Measurements from ENCODE around the gene ERBIN. TPM values are rescaled to one million over a fixed set of nuclear protein-coding genes. Genes with fewer than 3 reads are reported as not detected.
"Not testable (repeated sequence)": the region's sequence is repeated elsewhere in the genome, so short reads cannot be mapped to it uniquely, and the experiment has no call there.

The ERBIN gene
- total and polyA plus RNA-seq, 4 experiments from 2014 or later: 30.6 to 98.7 (median 72.2) TPM

DNA sequence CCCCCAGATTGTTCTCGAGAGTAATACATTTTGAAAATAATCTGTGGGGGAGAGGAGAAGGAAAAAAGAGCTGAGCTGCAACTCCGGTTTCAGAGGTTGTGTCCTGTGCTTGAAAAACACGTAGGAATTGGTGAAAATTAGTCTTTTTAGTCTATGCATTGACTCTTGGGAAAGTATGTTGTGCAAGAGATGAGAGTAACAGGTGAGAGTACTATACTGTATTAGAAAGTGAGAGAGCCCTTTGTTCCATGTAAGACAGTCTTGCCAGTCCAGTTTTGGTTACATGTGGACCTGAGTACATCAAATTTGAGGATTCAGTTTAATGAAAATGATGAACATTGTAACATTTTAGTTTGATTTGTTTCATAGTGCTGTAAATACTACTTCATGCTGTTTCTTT is 27.8 kb downstream of the ERBIN start:
- H3K36me3 Mint-ChIP-seq: peaks cover 12 to 20% of the 10 kb centered on the region in 2 donors

GRCh38 chr5:65955746-65956145 is 29.4 kb downstream of the ERBIN start:
- Mint-ChIP-seq H3K4me3 (peak overlapping the region in 2 of 8 donors; percentile 3 to 48), H3K36me3 (peaks cover 10 to 26% of the 10 kb centered on the region in 2 donors), H3K27ac (peak overlapping the region in 5 of 7 donors; percentile 2 to 49 (median 29)), H3K9me3 (no peaks in the 10 kb centered on the region), H3K4me1 (peaks cover 21 to 69% (median 57%) of the 10 kb centered on the region in 4 donors), H3K27me3 (no peaks in the 10 kb centered on the region)
- ChIA-PET CTCF (ENCODE audit: partially characterized antibody) (interaction anchor here (1.4 kb wide), 1 partner anchor 10 kb away, joined by 3 read pairs; no protein-coding TSS in a partner anchor), POLR2A (ENCODE audit: partially characterized antibody) (no interaction called here)
- Histone ChIP-seq H3K4me3 (ENCODE audit: low read length in 2 of 2) (no peak overlapping the region), H3K27ac (ENCODE audit: low read depth, low read length) (no peak overlapping the region), H3K36me3 (ENCODE audit: insufficient read depth, low read length) (no peaks in the 10 kb centered on the region), H3K4me1 (ENCODE audit: insufficient read depth, low read length) (peaks cover 46% of the 10 kb centered on the region), H3K27me3 (ENCODE audit: insufficient read depth, low read length) (no peaks in the 10 kb centered on the region), H3K9me3 (ENCODE audit: control insufficient read depth in 1 of 2, low read length in 2 of 2) (no peaks in the 10 kb centered on the region)
- DNase-seq: no peak
- intact Hi-C loops (cut with micrococcal nuclease): no loop called here

More for the DNA sequence above, 27.8 kb downstream of the ERBIN start:
- Histone ChIP-seq H3K27me3 (ENCODE audit: insufficient read depth, low read length) (no peaks in the 10 kb centered on the region), H3K36me3 (ENCODE audit: insufficient read depth, low read length) (no peaks in the 10 kb centered on the region), H3K4me3 (ENCODE audit: low read length in 2 of 2) (no peak overlapping the region), H3K27ac (ENCODE audit: low read depth, low read length) (no peak overlapping the region), H3K4me1 (ENCODE audit: insufficient read depth, low read length) (peaks cover 50% of the 10 kb centered on the region), H3K9me3 (ENCODE audit: control insufficient read depth in 1 of 2, low read length in 2 of 2) (no peaks in the 10 kb centered on the region)
- Mint-ChIP-seq H3K4me1 (peaks cover 20 to 67% (median 51%) of the 10 kb centered on the region in 4 donors), H3K4me3 (peak overlapping the region in 3 of 8 donors; percentile 7 to 42 (median 11)), H3K27me3 (peaks cover 0 to 1% of the 10 kb centered on the region in 2 donors), H3K9me3 (no peaks in the 10 kb centered on the region), H3K27ac (peak overlapping the region in 1 of 7 donors; percentile 74)
- no peak for DNase-seq
- POLR2A ChIA-PET (ENCODE audit: partially characterized antibody): interaction anchor here (0.6 kb wide), 1 partner anchor 12 kb away, joined by 3 read pairs; no protein-coding TSS in a partner anchor
- intact Hi-C loops (cut with micrococcal nuclease): no loop called here
- CTCF ChIA-PET (ENCODE audit: partially characterized antibody): no interaction called here

DNA sequence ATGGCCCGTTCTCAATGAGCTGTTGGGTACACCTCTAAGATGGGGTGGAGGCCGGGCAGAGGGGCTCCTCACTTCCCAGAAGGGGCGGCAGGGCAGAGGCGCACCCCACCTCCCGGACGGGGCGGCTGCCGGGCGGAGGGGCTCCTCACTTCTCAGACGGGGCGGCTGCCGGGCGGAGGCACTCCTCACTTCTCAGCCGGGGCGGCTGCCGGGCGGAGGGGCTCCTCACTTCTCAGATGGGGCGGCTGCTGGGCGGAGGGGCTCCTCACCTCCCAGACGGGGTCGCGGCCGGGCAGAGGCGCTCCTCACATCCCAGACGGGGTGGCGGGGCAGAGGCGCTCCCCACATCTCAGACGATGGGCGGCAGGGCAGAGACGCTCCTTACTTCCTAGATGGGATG is 31.3 kb downstream of the ERBIN start:
- POLR2A ChIA-PET (ENCODE audit: partially characterized antibody); H3K27me3 ChIP-seq (ENCODE audit: insufficient read depth, low read length); H3K9me3 ChIP-seq (ENCODE audit: control insufficient read depth in 1 of 2, low read length in 2 of 2); H3K27me3 Mint-ChIP-seq; intact Hi-C loops (cut with micrococcal nuclease); H3K4me3 Mint-ChIP-seq; H3K36me3 ChIP-seq (ENCODE audit: insufficient read depth, low read length); DNase-seq; H3K27ac ChIP-seq (ENCODE audit: low read depth, low read length); CTCF ChIA-PET (ENCODE audit: partially characterized antibody); H3K27ac Mint-ChIP-seq; H3K9me3 Mint-ChIP-seq; H3K4me3 ChIP-seq (ENCODE audit: low read length in 2 of 2): not testable (repeated sequence)
- H3K36me3 Mint-ChIP-seq: peaks cover 12 to 26% of the 10 kb centered on the region in 2 donors
- H3K4me1 ChIP-seq (ENCODE audit: insufficient read depth, low read length): peaks cover 54% of the 10 kb centered on the region
- peaks cover 23 to 77% (median 59%) of the 10 kb centered on the region in 4 donors for H3K4me1 Mint-ChIP-seq

DNA sequence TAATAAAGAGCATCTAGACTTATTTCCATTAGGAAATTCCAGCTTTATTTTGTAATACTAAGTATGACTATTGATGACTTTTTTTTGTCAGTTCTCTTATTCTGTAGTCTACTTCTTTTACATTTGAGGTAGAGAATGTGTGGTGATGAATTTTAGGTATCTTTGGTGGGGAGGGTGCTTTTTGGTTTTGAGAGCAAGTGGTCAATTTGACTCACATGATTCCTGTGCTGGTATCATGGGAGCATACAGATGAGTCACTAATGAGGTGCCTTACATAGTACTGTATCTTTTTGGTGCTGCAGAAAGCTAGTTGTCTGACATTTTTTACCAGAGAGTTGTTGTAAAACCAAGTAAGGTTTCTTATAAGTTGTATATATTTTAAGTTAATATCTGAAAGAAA is 35.3 kb downstream of the ERBIN start:
- no peak for DNase-seq
- H3K27ac Mint-ChIP-seq: peak overlapping the region in 4 of 7 donors; percentile 11 to 42 (median 27)

DNA sequence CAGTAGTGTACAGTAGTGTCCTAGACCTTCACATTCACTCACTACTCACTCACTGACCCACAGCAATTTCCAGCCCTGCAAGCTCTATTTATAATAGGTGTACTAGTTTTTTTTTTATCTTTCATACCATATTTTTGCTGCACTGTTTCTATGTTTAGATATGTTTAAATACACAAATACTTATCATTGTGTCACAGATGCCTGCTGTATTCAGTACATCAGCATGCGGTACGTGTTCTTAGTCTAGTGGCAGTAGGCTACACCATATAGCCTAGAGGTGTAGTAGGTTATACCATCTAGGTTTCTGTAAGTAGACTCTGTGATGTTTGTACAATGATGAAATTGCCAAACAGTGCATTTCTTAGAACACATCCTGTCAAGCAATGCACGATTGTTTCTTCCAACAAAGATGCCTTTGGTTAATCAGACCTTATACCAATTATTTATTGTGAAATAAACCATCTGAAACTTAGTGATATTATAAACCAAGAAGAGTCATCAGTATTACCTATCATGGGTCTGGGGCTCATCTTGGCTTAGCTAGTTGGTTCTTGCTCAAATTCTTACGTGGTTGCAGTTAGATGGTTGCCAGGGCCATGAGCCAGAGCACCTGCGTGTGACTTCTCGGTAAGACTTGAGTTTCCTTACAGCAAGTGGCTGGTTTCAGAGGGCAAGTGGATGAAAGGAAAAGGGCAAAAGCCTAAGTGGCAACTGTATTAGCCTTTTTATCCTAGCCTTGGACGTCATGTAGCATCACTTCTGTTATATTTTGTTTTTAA is 41.1 kb downstream of the ERBIN start:
- peak overlapping the region in 3 of 7 donors; percentile 7 to 59 (median 9) for H3K27ac Mint-ChIP-seq
- intact Hi-C loops (cut with micrococcal nuclease): no loop called here
- POLR2A ChIA-PET (ENCODE audit: partially characterized antibody): interaction anchor here (0.6 to 1.5 kb wide), 4 partner anchors 11 to 600 kb away, joined by 3 to 4 read pairs (median 3); partner anchors contain the start of gene ERBIN
- H3K9me3 Mint-ChIP-seq: no peaks in the 10 kb centered on the region
- no peaks in the 10 kb centered on the region for H3K27me3 Mint-ChIP-seq
- H3K4me1 Mint-ChIP-seq: peaks cover 26 to 82% (median 63%) of the 10 kb centered on the region in 4 donors
- H3K36me3 Mint-ChIP-seq: peaks cover 12 to 14% of the 10 kb centered on the region in 2 donors
- H3K9me3 ChIP-seq (ENCODE audit: control insufficient read depth in 1 of 2, low read length in 2 of 2): no peaks in the 10 kb centered on the region
- peak overlapping the region in 3 of 8 donors; percentile 32 to 46 (median 40) for H3K4me3 Mint-ChIP-seq
- no peak overlapping the region for H3K27ac ChIP-seq (ENCODE audit: low read depth, low read length)
- H3K4me1 ChIP-seq (ENCODE audit: insufficient read depth, low read length): peaks cover 71% of the 10 kb centered on the region
- no peaks in the 10 kb centered on the region for H3K36me3 ChIP-seq (ENCODE audit: insufficient read depth, low read length)
- no peaks in the 10 kb centered on the region for H3K27me3 ChIP-seq (ENCODE audit: insufficient read depth, low read length)
- CTCF ChIA-PET (ENCODE audit: partially characterized antibody): interaction anchor here (0.6 to 1.6 kb wide), 2 partner anchors 207 to 1156 kb away, joined by 3 to 4 read pairs; no protein-coding TSS in a partner anchor
- no peak for DNase-seq
- H3K4me3 ChIP-seq (ENCODE audit: low read length in 2 of 2): no peak overlapping the region

More for the DNA sequence above, 35.3 kb downstream of the ERBIN start:
- Mint-ChIP-seq H3K9me3 (no peaks in the 10 kb centered on the region), H3K27me3 (no peaks in the 10 kb centered on the region), H3K4me1 (peaks cover 25 to 69% (median 55%) of the 10 kb centered on the region in 4 donors), H3K36me3 (peaks cover 14 to 24% of the 10 kb centered on the region in 2 donors), H3K4me3 (peak overlapping the region in 6 of 8 donors; percentile 5 to 55 (median 12))
- POLR2A ChIA-PET (ENCODE audit: partially characterized antibody): no interaction called here
- CTCF ChIA-PET (ENCODE audit: partially characterized antibody): no interaction called here
- no peaks in the 10 kb centered on the region for H3K9me3 ChIP-seq (ENCODE audit: control insufficient read depth in 1 of 2, low read length in 2 of 2)
- no peaks in the 10 kb centered on the region for H3K27me3 ChIP-seq (ENCODE audit: insufficient read depth, low read length)
- no peaks in the 10 kb centered on the region for H3K36me3 ChIP-seq (ENCODE audit: insufficient read depth, low read length)
- no peak overlapping the region for H3K27ac ChIP-seq (ENCODE audit: low read depth, low read length)
- intact Hi-C loops (cut with micrococcal nuclease): loop anchor here (2.0 to 5.0 kb wide), 2 partner anchors 33 to 34 kb away; partner anchors contain the start of gene ERBIN
- no peak overlapping the region for H3K4me3 ChIP-seq (ENCODE audit: low read length in 2 of 2)
- peaks cover 47% of the 10 kb centered on the region for H3K4me1 ChIP-seq (ENCODE audit: insufficient read depth, low read length)

GRCh38 chr5:65969539-65970393 is 43.4 kb downstream of the ERBIN start:
- DNase-seq: no peak
- Histone ChIP-seq H3K36me3 (ENCODE audit: insufficient read depth, low read length) (no peaks in the 10 kb centered on the region), H3K27ac (ENCODE audit: low read depth, low read length) (no peak overlapping the region), H3K9me3 (ENCODE audit: control insufficient read depth in 1 of 2, low read length in 2 of 2) (no peaks in the 10 kb centered on the region), H3K4me3 (ENCODE audit: low read length in 2 of 2) (no peak overlapping the region), H3K27me3 (ENCODE audit: insufficient read depth, low read length) (no peaks in the 10 kb centered on the region), H3K4me1 (ENCODE audit: insufficient read depth, low read length) (peaks cover 72% of the 10 kb centered on the region)
- H3K36me3 Mint-ChIP-seq: peaks cover 12 to 14% of the 10 kb centered on the region in 2 donors
- peak overlapping the region in 5 of 7 donors; percentile 38 to 79 (median 62) for H3K27ac Mint-ChIP-seq
- POLR2A ChIA-PET (ENCODE audit: partially characterized antibody): interaction anchor here (1.0 to 1.3 kb wide), 2 partner anchors 27 to 44 kb away, joined by 3 to 4 read pairs; partner anchors contain the start of gene ERBIN
- peaks cover 0 to 2% (median 0%) of the 10 kb centered on the region in 8 donors for H3K9me3 Mint-ChIP-seq
- intact Hi-C loops (cut with micrococcal nuclease): no loop called here
- no peaks in the 10 kb centered on the region for H3K27me3 Mint-ChIP-seq
- peak overlapping the region in 6 of 8 donors; percentile 30 to 68 (median 50) for H3K4me3 Mint-ChIP-seq
- CTCF ChIA-PET (ENCODE audit: partially characterized antibody): interaction anchor here (0.6 to 1.6 kb wide), 3 partner anchors 16 to 209 kb away, joined by 3 to 4 read pairs (median 3); no protein-coding TSS in a partner anchor
- H3K4me1 Mint-ChIP-seq: peaks cover 23 to 87% (median 69%) of the 10 kb centered on the region in 4 donors

All from CD4-positive, alpha-beta memory T cell (primary cell).